Psoas muscle (tissue), 8 donors: ENCODE data around the gene TOP3B. TPM values are rescaled to one million over a fixed set of nuclear protein-coding genes. Genes with fewer than 3 reads are reported as not detected.

ENCODE experiments used
- ATAC-seq, 4 donors: fragments of 200-7000 bp; cut with Tn5 transposase; one replicate each; pipeline ENCODE4 v1.9.1; 2020; ENCODE audit warnings: moderate library complexity in 3 of 4, mild to moderate bottlenecking in 2 of 4
- DNase-seq, 2 donors: peaks; one replicate each; pipeline ENCODE4 v3.0.0-alpha.2; 2020
- H3K27ac ChIP-seq: fragments of 200-600 bp; one replicate; pipeline ENCODE4 v1.8.0; 2022
- H3K27me3 ChIP-seq, 3 donors: fragments of 200-600 bp in 1 of 3; one replicate each; pipeline versions ENCODE4 v1.6.1 to v1.8.0; 2013 to 2022; ENCODE audit warnings: low read length in 2 of 3, mild to moderate bottlenecking in 2 of 3, moderate library complexity in 1 of 3; ENCODE audit not compliant: insufficient read depth in 3 of 3
- H3K36me3 ChIP-seq, 2 donors: fragments of 200-600 bp in 1 of 2; one replicate each; pipeline versions ENCODE4 v1.6.1 to v1.8.0; 2013 to 2022; ENCODE audit warnings: low read depth in 1 of 2, mild to moderate bottlenecking in 1 of 2, moderate library complexity in 1 of 2; ENCODE audit not compliant: insufficient read depth in 1 of 2
- H3K4me1 ChIP-seq: fragments of 200-600 bp; one replicate; pipeline ENCODE4 v1.8.0; 2022
- H3K4me3 ChIP-seq: fragments of 200-600 bp; one replicate; pipeline ENCODE4 v1.8.0; 2022; ENCODE audit warnings: mild to moderate bottlenecking
- H3K9me3 ChIP-seq: fragments of 200-600 bp; one replicate; pipeline ENCODE4 v1.8.0; 2022
- CTCF ChIP-seq: fragments of 200-600 bp; IDR thresholded peaks from one replicate; pipeline ENCODE4 v1.8.0; 2022; ENCODE audit warnings: antibody characterized with exemption
- WGBS, 3 donors: extraction: QIAGEN DNeasy Blood & Tissue Kit; methylation state at CpG; one replicate each; pipeline versions ENCODE4 v1.1.6 to v1.1.7; 2013; 5-methylcytosine and 5-hydroxymethylcytosine counted together
- intact Hi-C, 2 donors: fragments of 100-400 bp; cut with DNase I; formaldehyde crosslinking; loops; one replicate each; pipeline versions ENCODE4 v1.11.0 to v1.14.2; 2022
- polyA plus RNA-seq, 3 donors: library from polyadenylated mRNA; stranded (reverse); fragments of 200-250 nt; gene quantifications; one replicate each; pipeline ENCODE4 v1.2.3, GENCODE V29; 2013
- total RNA-seq, 4 donors: library from RNA; stranded (reverse); fragmentation: NEBNext Ultra II Directional in 2 of 4; extraction: Animal tissue kit (Norgen Biotek cat#: 25700) in 2 of 4; gene quantifications; one replicate each; pipeline versions ENCODE4 v1.2.1 to v1.2.4, GENCODE V29; 2021 to 2023
- donor health status: healthy with polysubstance abuse.
- donor health status: DM: no; HTN: no; CAD: no; lungs with moderate emphysema.
- donor health status: Bipolar disorder and iron deficiency.
- donor health status: healthy.
- donor health status: DM: yes; HTN: yes; CAD: no.
- donor health status: DM: no; HTN: no; CAD: no.
- donor health status: DM: no; HTN: no; CAD: no.
- donor health status: DM: yes; HTN: yes; CAD: no.

Gene TOP3B
- total and polyA plus RNA-seq, 7 donors, result 5.4 to 13.5 (median 8.1) TPM

- TF ChIP-seq CTCF, result no peak
- H3K27me3 ChIP-seq, result peaks cover 0 to 1% (median 0%) of the 10 kb centered on the region in 3 donors
- no peaks in the 10 kb centered on the region for H3K9me3 ChIP-seq
- H3K4me1 ChIP-seq, result no peaks in the 10 kb centered on the region
- no peak overlapping the region for H3K27ac ChIP-seq
- H3K4me3 ChIP-seq, result no peak overlapping the region
- DNase-seq (no peak), ATAC-seq (no peak)
- H3K36me3 ChIP-seq, result no peaks in the 10 kb centered on the region
- intact Hi-C loops, result no loop called here
- 41 to 53% (median 49%) methylated on average over 16 of the region's 16 CpGs for WGBS, 3 donors
Measured at GRCh38 chr22:21990445-21991303, 8.1 kb upstream of the TOP3B start.

- ATAC-seq (no peak), DNase-seq (no peak)
- H3K27ac ChIP-seq, result no peak overlapping the region
- no peaks in the 10 kb centered on the region for H3K9me3 ChIP-seq
- peaks cover 0 to 1% (median 0%) of the 10 kb centered on the region in 3 donors for H3K27me3 ChIP-seq
- TF ChIP-seq CTCF, result no peak
- H3K4me1 ChIP-seq, result no peaks in the 10 kb centered on the region
- 57 to 60% (median 58%) methylated on average over 6 of the region's 6 CpGs for WGBS, 3 donors
- intact Hi-C loops, result no loop called here
- no peaks in the 10 kb centered on the region for H3K36me3 ChIP-seq
- no peak overlapping the region for H3K4me3 ChIP-seq
Measured at GRCh38 chr22:21989049-21989448, 6.5 kb upstream of the TOP3B start.

- DNase-seq, result no peak
- TF ChIP-seq CTCF, result no peak
Measured at GRCh38 chr22:21985214-21985613, 2.6 kb upstream of the TOP3B start.

GRCh38 chr22:21984793-21985192 lies 2.2 kb upstream of the TOP3B start:
- no peak for DNase-seq
- Histone ChIP-seq H3K36me3 (peaks cover 0 to 4% of the 10 kb centered on the region in 2 donors), H3K27me3 (no peaks in the 10 kb centered on the region), H3K9me3 (no peaks in the 10 kb centered on the region), H3K27ac (no peak overlapping the region), H3K4me1 (peaks cover 19% of the 10 kb centered on the region), H3K4me3 (no peak overlapping the region)
- WGBS, 3 donors, result 35 to 46% (median 42%) methylated on average over 7 of the region's 7 CpGs
- ATAC-seq, result no peak
- intact Hi-C loops, result no loop called here
- no peak for TF ChIP-seq CTCF

More at GRCh38 chr22:21985214-21985613, 2.6 kb upstream of the TOP3B start:
- Histone ChIP-seq H3K4me1 (peaks cover 17% of the 10 kb centered on the region), H3K9me3 (no peaks in the 10 kb centered on the region), H3K36me3 (peaks cover 0 to 3% of the 10 kb centered on the region in 2 donors), H3K27ac (no peak overlapping the region), H3K27me3 (no peaks in the 10 kb centered on the region), H3K4me3 (no peak overlapping the region)
- intact Hi-C loops, result no loop called here
- no peak for ATAC-seq
- WGBS, 3 donors, result 92 to 97% (median 96%) methylated on average over 5 of the region's 5 CpGs
